Neural cell (in vitro differentiated cells): ENCODE data around the gene RPL28. TPM values are rescaled to one million over a fixed set of nuclear protein-coding genes. Genes with fewer than 3 reads are reported as not detected.

Experiments
- H2AFZ ChIP-seq: fragments of 200-600, 300-800 bp; sonication (generic), shearing (Covaris generic); 2 replicates; pipeline ENCODE4 v1.6.0; 2014; ENCODE audit warnings: low read depth, mild to moderate bottlenecking, antibody characterized with exemption, low read length, moderate library complexity
- H3F3A ChIP-seq: fragments of 200-600 bp; shearing (Covaris generic); 2 replicates; pipeline ENCODE4 v1.6.1; 2016; ENCODE audit warnings: mild to moderate bottlenecking, moderate library complexity, mixed read lengths, antibody characterized with exemption, low read length; ENCODE audit not compliant: insufficient read depth, poor library complexity, severe bottlenecking
- H3K27ac ChIP-seq: fragments of 200-600, 300-800 bp; sonication (generic), shearing (Covaris generic); 2 replicates; pipeline ENCODE4 v1.5.1; 2014; ENCODE audit warnings: mild to moderate bottlenecking, low read length, moderate library complexity
- H3K27me3 ChIP-seq: fragments of 300-800, 200-600 bp; sonication (generic), shearing (Covaris generic); 2 replicates; pipeline ENCODE4 v1.6.0; 2014; ENCODE audit warnings: mild to moderate bottlenecking, low read depth, low read length, moderate library complexity; ENCODE audit not compliant: insufficient read depth
- H3K36me3 ChIP-seq: fragments of 300-800, 200-600 bp; sonication (generic), shearing (Covaris generic); 2 replicates; pipeline ENCODE4 v1.5.1; 2014; ENCODE audit warnings: mild to moderate bottlenecking, antibody characterized with exemption, low read length, moderate library complexity; ENCODE audit not compliant: insufficient read depth
- H3K4me2 ChIP-seq: fragments of 300-800, 200-600 bp; sonication (generic), shearing (Covaris generic); 2 replicates; pipeline ENCODE4 v1.6.0; 2014; ENCODE audit warnings: mild to moderate bottlenecking, low read length
- H3K4me3 ChIP-seq: fragments of 300-800, 200-600 bp; sonication (generic), shearing (Covaris generic); 2 replicates; pipeline ENCODE4 v1.5.1; 2014; ENCODE audit warnings: mild to moderate bottlenecking, low read length, moderate library complexity
- H3K79me2 ChIP-seq: fragments of 200-600 bp; shearing (Covaris generic); replicated peaks from 2 replicates; pipeline ENCODE4 v1.6.0; 2014; ENCODE audit warnings: mild to moderate bottlenecking, low read length, moderate library complexity; ENCODE audit not compliant: insufficient read depth
- H3K9ac ChIP-seq: fragments of 300-800, 200-600 bp; sonication (generic), shearing (Covaris generic); 2 replicates; pipeline ENCODE4 v1.6.1; 2016; ENCODE audit warnings: mild to moderate bottlenecking, low read length, mixed read lengths
- H3K9me2 ChIP-seq: fragments of 200-600 bp; shearing (Covaris generic); 2 replicates; pipeline ENCODE4 v1.6.1; 2016; ENCODE audit warnings: mild to moderate bottlenecking, low read length, mixed read lengths; ENCODE audit not compliant: insufficient read depth
- H3K9me3 ChIP-seq: fragments of 200-600, 300-800 bp; sonication (generic), shearing (Covaris generic); 2 replicates; pipeline ENCODE4 v1.6.1; 2016; ENCODE audit warnings: mild to moderate bottlenecking, mixed run types, low read length, moderate library complexity, mixed read lengths
- H4K20me1 ChIP-seq: fragments of 200-600 bp; shearing (Covaris generic); 2 replicates; pipeline ENCODE4 v1.6.1; 2016; ENCODE audit warnings: mild to moderate bottlenecking, mixed run types; ENCODE audit not compliant: insufficient read depth
- EP300 ChIP-seq: fragments of 450-650 bp; conservative IDR thresholded peaks from 2 replicates; pipeline ENCODE4 v1.6.1; 2014; ENCODE audit warnings: antibody characterized with exemption, mild to moderate bottlenecking, moderate library complexity; ENCODE audit not compliant: poor library complexity, severe bottlenecking
- EZH2 ChIP-seq: fragments of 200-600, 300-800 bp; shearing (Covaris generic), sonication (generic); IDR thresholded peaks from 2 replicates; pipeline ENCODE4 v1.6.1; 2014; ENCODE audit warnings: antibody characterized with exemption, low read length, borderline replicate concordance, mild to moderate bottlenecking; ENCODE audit not compliant: insufficient read depth, poor library complexity, severe bottlenecking
- MXI1 ChIP-seq: fragments of 450-650 bp; conservative IDR thresholded peaks from 2 replicates; pipeline ENCODE4 v1.6.1; 2014; ENCODE audit warnings: antibody characterized with exemption, mild to moderate bottlenecking; ENCODE audit not compliant: poor library complexity, severe bottlenecking
- POLR2AphosphoS5 ChIP-seq: IDR thresholded peaks from 2 replicates; pipeline ENCODE4 v1.6.1; 2012
- RAD21 ChIP-seq: fragments of 450-650 bp; conservative IDR thresholded peaks from 2 replicates; pipeline ENCODE4 v1.6.1; 2014; ENCODE audit warnings: antibody characterized with exemption, mild to moderate bottlenecking, moderate library complexity
- SMC3 ChIP-seq: fragments of 450-650 bp; conservative IDR thresholded peaks from 2 replicates; pipeline ENCODE4 v1.6.1; 2014; ENCODE audit warnings: antibody characterized with exemption, mild to moderate bottlenecking, moderate library complexity; ENCODE audit not compliant: poor library complexity
- TAF1 ChIP-seq: IDR thresholded peaks from 2 replicates; pipeline ENCODE4 v1.6.1; 2012; ENCODE audit warnings: low read depth
- polyA plus RNA-seq: library from polyadenylated mRNA; depleted of rRNA; stranded (reverse); fragments of >200 nt; gene quantifications from 2 replicates; pipeline ENCODE4 v1.2.3, GENCODE V29; 2014
- TF ChIP-seq, protein P1 (sequence below): fragments of 450-650 bp; IDR thresholded peaks from 2 replicates; pipeline ENCODE4 v1.5.1; 2014; ENCODE audit warnings: antibody characterized with exemption, mild to moderate bottlenecking, moderate library complexity; ENCODE audit not compliant: poor library complexity, severe bottlenecking
- TF ChIP-seq, protein P2 (sequence below): IDR thresholded peaks from 2 replicates; pipeline ENCODE4 v1.6.1; 2012; ENCODE audit warnings: borderline replicate concordance

Gene RPL28
- polyA plus RNA-seq, 1 donor from 2014 or later = 195 TPM

DNA sequence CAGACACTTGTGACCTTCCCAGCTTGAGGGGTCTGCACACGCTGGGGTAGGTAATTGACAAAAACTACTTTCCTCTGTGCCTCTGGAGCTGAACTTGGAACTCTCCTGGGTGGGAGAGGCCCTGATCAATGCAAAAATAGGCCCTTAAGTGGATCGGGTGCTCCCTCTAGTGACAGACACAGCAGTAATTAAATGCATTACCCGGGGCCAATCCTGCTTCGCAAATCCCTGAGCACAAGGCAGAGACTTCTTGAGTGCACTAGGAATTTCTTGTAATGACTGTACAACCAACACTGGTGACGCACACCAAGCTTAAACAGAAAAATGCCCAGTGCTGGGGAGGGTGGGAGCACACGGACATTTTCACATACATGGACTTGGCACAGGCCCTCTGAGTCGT lies 32.5 kb downstream of the RPL28 start:
- no peaks in the 10 kb centered on the region for H3F3A ChIP-seq
- no peak overlapping the region for H3K4me3 ChIP-seq
- no peaks in the 10 kb centered on the region for H3K36me3 ChIP-seq
- H2AFZ ChIP-seq = no peak overlapping the region
- no peak overlapping the region for H3K9ac ChIP-seq
- H3K9me3 ChIP-seq = no peaks in the 10 kb centered on the region
- H3K27me3 ChIP-seq = no peaks in the 10 kb centered on the region
- TF ChIP-seq RAD21 = peak; percentile 86
- TF ChIP-seq POLR2AphosphoS5 = no peak
- peak; percentile 86 for TF ChIP-seq SMC3
- TF ChIP-seq EP300 = no peak
- no peak for TF ChIP-seq EZH2
- TF ChIP-seq, protein P1, sequence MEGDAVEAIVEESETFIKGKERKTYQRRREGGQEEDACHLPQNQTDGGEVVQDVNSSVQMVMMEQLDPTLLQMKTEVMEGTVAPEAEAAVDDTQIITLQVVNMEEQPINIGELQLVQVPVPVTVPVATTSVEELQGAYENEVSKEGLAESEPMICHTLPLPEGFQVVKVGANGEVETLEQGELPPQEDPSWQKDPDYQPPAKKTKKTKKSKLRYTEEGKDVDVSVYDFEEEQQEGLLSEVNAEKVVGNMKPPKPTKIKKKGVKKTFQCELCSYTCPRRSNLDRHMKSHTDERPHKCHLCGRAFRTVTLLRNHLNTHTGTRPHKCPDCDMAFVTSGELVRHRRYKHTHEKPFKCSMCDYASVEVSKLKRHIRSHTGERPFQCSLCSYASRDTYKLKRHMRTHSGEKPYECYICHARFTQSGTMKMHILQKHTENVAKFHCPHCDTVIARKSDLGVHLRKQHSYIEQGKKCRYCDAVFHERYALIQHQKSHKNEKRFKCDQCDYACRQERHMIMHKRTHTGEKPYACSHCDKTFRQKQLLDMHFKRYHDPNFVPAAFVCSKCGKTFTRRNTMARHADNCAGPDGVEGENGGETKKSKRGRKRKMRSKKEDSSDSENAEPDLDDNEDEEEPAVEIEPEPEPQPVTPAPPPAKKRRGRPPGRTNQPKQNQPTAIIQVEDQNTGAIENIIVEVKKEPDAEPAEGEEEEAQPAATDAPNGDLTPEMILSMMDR = peak; percentile 88
- no peak overlapping the region for H3K4me2 ChIP-seq
- no peaks in the 10 kb centered on the region for H3K9me2 ChIP-seq
- no peaks in the 10 kb centered on the region for H4K20me1 ChIP-seq
- no peak overlapping the region for H3K27ac ChIP-seq
- H3K79me2 ChIP-seq = no peaks in the 10 kb centered on the region

DNA sequence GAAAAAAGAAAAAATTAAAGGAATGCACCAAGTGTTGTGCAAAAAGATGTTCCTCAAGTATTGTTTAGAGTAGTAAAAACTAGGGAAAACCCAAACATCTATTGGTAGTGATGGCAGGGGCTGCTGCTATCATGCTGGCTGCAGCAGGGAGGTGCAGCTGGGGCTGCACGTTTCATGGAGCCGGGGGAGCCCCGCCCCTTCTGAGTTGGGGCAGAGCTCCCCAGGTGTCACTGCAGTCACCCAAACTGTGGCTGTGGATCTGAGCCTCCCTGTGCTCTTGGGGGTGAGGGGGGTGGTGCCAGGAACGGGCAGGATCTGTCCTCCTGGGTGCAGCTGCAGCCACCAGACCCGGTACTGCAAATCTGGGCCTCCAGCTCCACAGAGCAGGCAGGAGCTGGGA lies 33.4 kb downstream of the RPL28 start:
- TF ChIP-seq TAF1 (no peak), RAD21 (no peak), POLR2AphosphoS5 (no peak), SMC3 (no peak), MXI1 (no peak), EP300 (no peak), EZH2 (no peak)
- TF ChIP-seq, protein P1 = no peak
- TF ChIP-seq, protein P2, sequence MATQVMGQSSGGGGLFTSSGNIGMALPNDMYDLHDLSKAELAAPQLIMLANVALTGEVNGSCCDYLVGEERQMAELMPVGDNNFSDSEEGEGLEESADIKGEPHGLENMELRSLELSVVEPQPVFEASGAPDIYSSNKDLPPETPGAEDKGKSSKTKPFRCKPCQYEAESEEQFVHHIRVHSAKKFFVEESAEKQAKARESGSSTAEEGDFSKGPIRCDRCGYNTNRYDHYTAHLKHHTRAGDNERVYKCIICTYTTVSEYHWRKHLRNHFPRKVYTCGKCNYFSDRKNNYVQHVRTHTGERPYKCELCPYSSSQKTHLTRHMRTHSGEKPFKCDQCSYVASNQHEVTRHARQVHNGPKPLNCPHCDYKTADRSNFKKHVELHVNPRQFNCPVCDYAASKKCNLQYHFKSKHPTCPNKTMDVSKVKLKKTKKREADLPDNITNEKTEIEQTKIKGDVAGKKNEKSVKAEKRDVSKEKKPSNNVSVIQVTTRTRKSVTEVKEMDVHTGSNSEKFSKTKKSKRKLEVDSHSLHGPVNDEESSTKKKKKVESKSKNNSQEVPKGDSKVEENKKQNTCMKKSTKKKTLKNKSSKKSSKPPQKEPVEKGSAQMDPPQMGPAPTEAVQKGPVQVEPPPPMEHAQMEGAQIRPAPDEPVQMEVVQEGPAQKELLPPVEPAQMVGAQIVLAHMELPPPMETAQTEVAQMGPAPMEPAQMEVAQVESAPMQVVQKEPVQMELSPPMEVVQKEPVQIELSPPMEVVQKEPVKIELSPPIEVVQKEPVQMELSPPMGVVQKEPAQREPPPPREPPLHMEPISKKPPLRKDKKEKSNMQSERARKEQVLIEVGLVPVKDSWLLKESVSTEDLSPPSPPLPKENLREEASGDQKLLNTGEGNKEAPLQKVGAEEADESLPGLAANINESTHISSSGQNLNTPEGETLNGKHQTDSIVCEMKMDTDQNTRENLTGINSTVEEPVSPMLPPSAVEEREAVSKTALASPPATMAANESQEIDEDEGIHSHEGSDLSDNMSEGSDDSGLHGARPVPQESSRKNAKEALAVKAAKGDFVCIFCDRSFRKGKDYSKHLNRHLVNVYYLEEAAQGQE = no peak
- no peak overlapping the region for H2AFZ ChIP-seq
- no peak overlapping the region for H3K27ac ChIP-seq

More for the DNA sequence above, 33.4 kb downstream of the RPL28 start:
- Histone ChIP-seq H4K20me1 (no peaks in the 10 kb centered on the region), H3K9ac (no peak overlapping the region), H3K9me3 (no peaks in the 10 kb centered on the region), H3K79me2 (no peaks in the 10 kb centered on the region), H3K4me3 (no peak overlapping the region), H3K4me2 (no peak overlapping the region), H3K9me2 (no peaks in the 10 kb centered on the region), H3F3A (no peaks in the 10 kb centered on the region), H3K36me3 (no peaks in the 10 kb centered on the region), H3K27me3 (no peaks in the 10 kb centered on the region)
